ENCODE results near the gene PTEN. TPM values are rescaled to one million over a fixed set of nuclear protein-coding genes. Genes with fewer than 3 reads are reported as not detected.

PTEN gene
- total and polyA plus RNA-seq, 2 experiments from 2014 or later: 20.8 to 64.0 TPM

GRCh38 chr10:87865241-87865881 is 1.9 kb downstream of the PTEN start (continued):
- TF ChIP-seq ZNF462 (CRISPR knock-in tag; IDR thresholded peaks at IDR 0.05): no peak
- no peak for TF ChIP-seq ETS1 (IDR thresholded peaks at IDR 0.05)
- TF ChIP-seq CTCF (conservative IDR thresholded peaks at IDR 0.05; ENCODE audit: low read depth in 2 of 2): no peak
- no peak for TF ChIP-seq REST (IDR thresholded peaks at IDR 0.05; ENCODE audit: unreplicated experiment)

Data from GM23338 (cell line).